Measurements from ENCODE around the gene RABL2B.
"Not testable (repeated sequence)": the region's sequence is repeated elsewhere in the genome, so short reads cannot be mapped to it uniquely, and the experiment has no call there.

The RABL2B gene

GRCh38 chr22:50783033-50783879 is at the start of gene RABL2B:
TSS of gene RABL2B (minus strand) at chr22:50783636. CDS start at chr22:50782294, 1,342 bp downstream.
- peak; percentile 61 to 85 for DNase-seq

GRCh38 chr22:50786936-50787335 is 3.5 kb upstream of the RABL2B start:
- DNase-seq, result not testable (repeated sequence)

- DNase-seq, result not testable (repeated sequence)
Observed at GRCh38 chr22:50785289-50785688, 1.9 kb upstream of the RABL2B start.

GRCh38 chr22:50783880-50784276 is 442 bp upstream of the RABL2B start:
- DNase-seq, result not testable (repeated sequence)

- DNase-seq, result not testable (repeated sequence)
Observed at GRCh38 chr22:50782253-50782652, 1.2 kb downstream of the RABL2B start.

GRCh38 chr22:50780244-50780643 is 3.2 kb downstream of the RABL2B start:
- DNase-seq, result not testable (repeated sequence)

- DNase-seq, result not testable (repeated sequence)
Observed at GRCh38 chr22:50777631-50778030, 5.8 kb downstream of the RABL2B start.

GRCh38 chr22:50775132-50775531 is 8.3 kb downstream of the RABL2B start:
- DNase-seq, result peak; percentile 68 to 83

- not testable (repeated sequence) for DNase-seq
Observed at GRCh38 chr22:50764288-50764687, 19.1 kb downstream of the RABL2B start.

- DNase-seq, result not testable (repeated sequence)
Observed at GRCh38 chr22:50761829-50762228, 21.6 kb downstream of the RABL2B start.

- peak in 1 of 2 experiments; percentile 31 for DNase-seq
Observed at GRCh38 chr22:50759597-50760341, 23.7 kb downstream of the RABL2B start.

- not testable (repeated sequence) for DNase-seq
Observed at GRCh38 chr22:50756949-50757491, 26.4 kb downstream of the RABL2B start.

- DNase-seq, result not testable (repeated sequence)
Observed at GRCh38 chr22:50756406-50756805, 27.0 kb downstream of the RABL2B start.

- DNase-seq, result not testable (repeated sequence)
Observed at GRCh38 chr22:50755251-50755650, 28.2 kb downstream of the RABL2B start.

GRCh38 chr22:50749302-50750074 is 33.9 kb downstream of the RABL2B start:
- DNase-seq, result not testable (repeated sequence)

- DNase-seq, result not testable (repeated sequence)
Observed at GRCh38 chr22:50748630-50749029, 34.8 kb downstream of the RABL2B start.

GRCh38 chr22:50747521-50747920 is 35.9 kb downstream of the RABL2B start:
- DNase-seq, result not testable (repeated sequence)

- DNase-seq, result not testable (repeated sequence)
Observed at GRCh38 chr22:50744424-50744823, 39.0 kb downstream of the RABL2B start.

- not testable (repeated sequence) for DNase-seq
Observed at GRCh38 chr22:50740714-50741113, 42.7 kb downstream of the RABL2B start.

- no peak for DNase-seq
Observed at GRCh38 chr22:50739894-50740293, 43.5 kb downstream of the RABL2B start.

- no peak for DNase-seq
Observed at GRCh38 chr22:50739279-50739691, 44.2 kb downstream of the RABL2B start.

GRCh38 chr22:50738649-50739227 is 44.7 kb downstream of the RABL2B start:
- no peak for DNase-seq
